ENCODE data around the gene TMEM141.

TMEM141 gene

DNA sequence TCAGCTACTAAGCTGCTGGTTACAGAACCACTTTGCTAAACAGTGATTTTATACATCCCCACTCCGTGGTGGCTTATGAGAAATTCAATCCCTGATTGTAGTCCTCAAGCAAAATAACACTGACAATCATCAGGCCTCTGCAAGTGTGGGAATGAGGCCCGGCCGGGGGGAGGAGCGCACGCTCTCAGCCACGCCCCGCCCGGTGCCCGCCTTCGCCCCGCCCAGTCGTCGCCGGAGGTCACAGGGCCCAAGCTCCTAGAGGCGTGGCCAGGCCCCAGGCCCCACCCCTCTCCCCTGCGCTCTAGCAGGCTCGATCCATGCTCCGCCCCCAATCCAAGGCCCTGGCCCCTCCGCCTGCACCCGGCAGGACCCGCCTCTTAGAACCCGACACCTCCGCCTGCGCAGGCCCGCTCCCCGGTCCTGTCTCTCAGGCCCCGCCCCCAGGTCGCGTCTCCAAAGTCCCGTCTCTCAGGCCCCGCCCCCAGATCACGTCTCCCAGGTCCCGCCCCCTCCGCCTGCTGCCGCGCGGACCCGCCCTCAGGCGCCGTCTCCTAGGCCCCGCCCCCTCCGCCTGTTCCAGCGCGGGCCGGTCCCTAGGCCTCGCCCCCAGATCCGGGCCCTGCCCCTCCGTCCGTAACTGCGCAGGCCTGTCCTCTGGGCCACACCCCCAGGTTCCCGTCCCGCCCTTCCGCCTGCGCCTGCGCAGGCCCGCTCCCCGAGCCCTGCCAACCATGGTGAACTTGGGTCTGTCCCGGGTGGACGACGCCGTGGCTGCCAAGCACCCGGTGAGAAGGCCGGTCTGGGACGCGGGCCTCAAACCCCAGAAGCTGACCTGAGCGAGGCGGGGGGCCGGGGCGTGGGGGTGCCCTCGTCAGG is at the start of gene TMEM141:
TMEM141 (plus strand) TSS at position 705 of the 876 bp plus-strand sequence; CDS start at position 732, 27 bp downstream.
- DNase-seq (ENCODE audit: low read depth in 1 of 2, low spot score in 1 of 2), result peak; percentile 99

DNA sequence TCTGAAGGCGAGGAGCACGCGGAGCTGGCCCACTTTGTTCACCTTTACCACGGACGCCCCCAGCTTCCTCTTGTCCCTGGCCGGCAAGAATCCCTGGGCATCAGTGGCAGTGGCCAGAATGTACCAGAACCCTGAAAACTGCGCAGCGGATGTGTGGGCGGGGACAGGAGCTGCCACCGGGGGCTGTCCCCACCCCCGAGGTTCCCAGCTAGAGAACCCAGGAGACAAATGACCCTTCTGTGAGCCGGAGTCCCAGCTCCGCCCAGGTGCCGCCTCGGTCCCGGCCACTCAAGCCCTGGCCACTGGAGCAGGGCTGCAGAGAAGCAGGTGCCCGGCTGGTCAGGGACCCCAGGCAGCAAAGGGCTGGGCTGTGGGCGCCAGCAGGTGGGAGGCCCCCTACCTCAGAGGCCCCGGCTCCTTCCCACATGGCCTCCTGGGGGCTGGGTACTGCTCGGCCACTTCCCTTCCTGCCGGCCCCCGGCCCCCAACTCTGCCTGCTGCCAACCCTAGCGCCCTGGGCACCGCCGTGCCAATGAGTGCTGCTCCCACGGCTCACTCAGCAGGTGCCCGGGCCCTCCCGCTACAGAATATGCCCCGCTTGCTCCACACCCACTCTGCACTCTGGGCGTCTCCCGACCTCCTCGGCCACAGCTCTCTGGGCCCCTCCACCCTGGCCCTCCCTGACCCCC is 49.1 kb upstream of the TMEM141 start:
- DNase-seq (ENCODE audit: low read depth in 1 of 2, low spot score in 1 of 2), result no peak

DNA sequence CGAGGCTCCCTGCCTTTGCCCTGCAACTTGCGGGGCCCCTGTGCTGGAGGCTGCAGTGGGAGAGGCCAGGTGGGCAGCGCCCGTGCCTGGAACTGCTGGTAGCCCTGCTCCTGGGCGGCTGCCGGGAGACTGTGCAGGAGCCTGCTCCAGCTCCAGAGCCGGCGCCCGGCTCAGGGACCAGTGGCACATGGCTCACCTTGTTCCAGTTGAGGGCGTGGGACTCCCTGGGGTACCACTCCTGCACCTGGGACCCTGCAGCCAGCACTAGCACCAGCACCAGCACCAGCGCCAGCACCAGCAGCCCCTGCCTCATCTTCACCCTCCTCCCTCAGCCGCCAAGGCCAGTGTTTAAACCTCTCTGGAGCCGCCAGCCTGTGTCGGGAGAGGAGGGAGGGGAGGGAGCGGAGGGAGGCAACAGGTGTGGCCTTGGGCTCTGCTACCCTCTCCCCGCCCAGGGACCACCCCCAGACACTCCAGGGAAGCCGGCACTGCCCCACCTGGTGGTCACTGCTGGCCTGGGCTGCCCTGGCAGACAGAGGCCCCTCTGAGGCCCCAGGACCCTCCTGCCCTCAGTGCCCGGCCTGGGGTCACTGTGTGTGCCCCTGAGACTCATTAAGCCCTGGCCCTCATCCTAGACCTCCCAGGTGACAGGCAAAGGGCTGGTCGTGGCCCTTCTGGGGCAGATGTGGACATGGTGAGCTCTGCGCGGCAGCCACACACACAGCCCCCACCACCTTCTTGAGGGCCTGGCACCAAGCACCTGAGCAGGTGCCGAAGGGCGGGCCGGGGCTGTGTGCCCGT is 48.4 kb upstream of the TMEM141 start, which contains the start of gene LCN10:
LCN10 (minus strand) TSS at position 350 of the 801 bp plus-strand sequence; CDS start at position 313, 37 bp downstream.
- no peak for DNase-seq (ENCODE audit: low read depth in 1 of 2, low spot score in 1 of 2)

DNA sequence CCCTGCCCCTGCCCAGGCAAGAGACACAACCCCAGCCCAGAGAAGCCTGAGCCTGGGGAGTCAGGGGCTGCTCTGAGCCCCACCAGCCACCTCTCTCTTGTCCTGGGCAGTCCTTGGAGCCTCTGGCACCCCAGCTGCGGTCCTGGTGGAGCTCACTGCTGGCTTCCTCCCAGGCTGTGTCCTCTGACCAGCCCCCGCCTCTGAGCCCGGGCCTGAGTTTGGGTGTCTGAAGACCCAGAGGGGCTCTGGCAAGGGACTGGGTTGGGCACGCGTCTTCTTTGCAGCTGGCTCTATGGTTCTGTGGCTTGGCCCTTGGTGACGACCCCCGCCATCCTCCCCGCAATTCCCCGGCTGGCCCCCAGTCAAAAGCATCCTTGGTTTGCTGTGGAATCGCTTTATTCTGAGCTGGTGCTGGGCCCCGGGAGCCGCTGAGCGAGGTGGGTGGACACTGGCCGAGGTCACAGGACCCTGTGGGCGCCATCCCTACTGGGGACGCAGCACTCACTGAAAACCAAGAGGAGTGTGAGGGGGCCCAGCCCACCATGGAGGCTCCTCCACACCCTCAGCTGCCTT is 47.4 kb upstream of the TMEM141 start:
- no peak for DNase-seq (ENCODE audit: low read depth in 1 of 2, low spot score in 1 of 2)

DNA sequence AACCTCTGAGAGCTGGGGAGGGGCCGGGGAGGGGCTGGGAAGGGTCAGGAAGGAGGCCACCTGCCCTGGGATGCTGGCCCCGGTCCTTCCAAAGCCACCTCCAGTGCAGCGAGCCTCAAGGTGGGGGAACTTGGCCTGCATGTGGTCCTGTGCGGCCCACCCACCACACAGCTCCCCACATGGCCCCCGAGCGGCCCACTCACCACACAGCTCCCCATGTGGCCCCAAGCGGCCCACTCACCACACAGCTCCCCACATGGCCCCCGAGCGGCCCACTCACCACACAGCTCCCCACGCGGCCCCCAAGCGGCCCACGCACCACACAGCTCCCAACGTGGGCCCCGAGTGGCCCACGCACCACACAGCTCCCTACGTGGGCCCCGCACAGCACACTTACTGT is 46.4 kb upstream of the TMEM141 start:
- no peak for DNase-seq (ENCODE audit: low read depth in 1 of 2, low spot score in 1 of 2)

DNA sequence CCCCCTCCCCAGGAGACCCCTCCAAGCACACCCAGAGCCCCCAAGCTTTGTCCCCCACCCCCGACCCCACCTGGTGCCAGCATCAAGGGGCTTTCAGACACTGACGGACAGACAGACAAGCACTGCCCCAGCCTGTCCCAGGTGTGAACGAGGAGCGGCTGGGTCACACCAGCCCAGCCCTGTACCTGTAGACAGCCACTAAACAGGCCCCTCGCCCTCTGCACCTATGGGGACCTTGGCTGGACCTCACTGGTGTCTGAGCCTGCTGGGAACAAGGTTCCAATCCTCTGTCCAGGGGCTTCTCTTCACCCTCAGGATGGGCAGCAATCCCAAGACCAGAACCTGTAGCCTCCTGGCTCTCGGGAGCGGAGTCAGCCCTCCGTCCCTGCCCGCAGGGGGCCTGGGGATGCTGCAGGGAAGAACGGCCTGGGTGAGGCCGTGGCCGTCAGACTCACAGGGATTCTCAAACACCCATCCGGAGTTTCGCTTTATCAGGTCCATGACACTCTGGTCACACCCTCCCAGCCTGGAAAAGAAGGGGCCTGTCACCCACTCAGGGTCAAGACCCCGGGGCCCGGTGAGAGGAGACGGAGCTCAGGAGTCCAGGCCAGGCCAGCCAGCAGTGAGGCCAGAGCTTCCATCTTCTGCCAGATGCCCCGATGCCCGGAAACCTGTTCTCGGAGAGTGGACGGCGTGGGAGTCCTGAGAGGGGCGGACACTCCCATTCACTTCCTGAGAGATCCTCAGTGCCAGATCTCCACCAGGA is 45.6 kb upstream of the TMEM141 start:
- DNase-seq (ENCODE audit: low read depth in 1 of 2, low spot score in 1 of 2), result no peak

DNA sequence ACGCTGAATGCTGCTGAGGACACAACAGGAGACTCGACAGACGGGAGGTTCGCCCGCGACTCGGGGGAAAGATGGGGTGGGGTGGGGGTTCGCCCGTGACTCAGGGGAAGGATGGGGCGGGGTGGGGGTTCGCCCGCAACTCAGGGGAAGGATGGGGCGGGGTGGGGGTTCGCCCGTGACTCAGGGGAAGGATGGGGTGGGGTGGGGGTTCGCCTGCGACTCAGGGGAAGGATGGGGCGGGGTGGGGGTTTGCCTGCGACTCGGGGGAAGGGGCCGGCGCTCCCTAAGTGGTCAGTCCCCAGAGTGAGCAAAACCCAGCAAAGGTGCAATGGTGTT is 45.0 kb upstream of the TMEM141 start:
- DNase-seq (ENCODE audit: low read depth in 1 of 2, low spot score in 1 of 2), result no peak

DNA sequence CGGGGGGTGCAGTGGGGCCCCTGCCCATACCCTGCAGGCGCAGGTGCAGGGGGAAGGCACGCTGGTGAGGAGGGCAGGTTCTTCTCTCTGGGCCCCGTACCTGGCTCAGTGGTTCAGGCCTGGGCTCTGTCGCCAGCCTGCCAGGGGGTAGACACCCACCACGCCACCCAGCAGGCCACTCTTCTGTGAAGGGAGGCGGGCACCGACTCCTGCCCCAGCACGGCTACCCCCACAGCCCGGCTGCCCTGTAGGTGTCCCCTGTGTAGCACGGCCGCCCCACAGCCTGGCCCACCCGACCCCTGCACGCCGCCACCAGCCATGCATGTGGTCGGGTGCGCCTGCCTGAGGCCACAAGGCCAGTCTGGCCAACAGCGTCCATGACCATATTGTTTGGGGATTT is 44.5 kb upstream of the TMEM141 start:
- DNase-seq (ENCODE audit: low read depth in 1 of 2, low spot score in 1 of 2), result no peak

DNA sequence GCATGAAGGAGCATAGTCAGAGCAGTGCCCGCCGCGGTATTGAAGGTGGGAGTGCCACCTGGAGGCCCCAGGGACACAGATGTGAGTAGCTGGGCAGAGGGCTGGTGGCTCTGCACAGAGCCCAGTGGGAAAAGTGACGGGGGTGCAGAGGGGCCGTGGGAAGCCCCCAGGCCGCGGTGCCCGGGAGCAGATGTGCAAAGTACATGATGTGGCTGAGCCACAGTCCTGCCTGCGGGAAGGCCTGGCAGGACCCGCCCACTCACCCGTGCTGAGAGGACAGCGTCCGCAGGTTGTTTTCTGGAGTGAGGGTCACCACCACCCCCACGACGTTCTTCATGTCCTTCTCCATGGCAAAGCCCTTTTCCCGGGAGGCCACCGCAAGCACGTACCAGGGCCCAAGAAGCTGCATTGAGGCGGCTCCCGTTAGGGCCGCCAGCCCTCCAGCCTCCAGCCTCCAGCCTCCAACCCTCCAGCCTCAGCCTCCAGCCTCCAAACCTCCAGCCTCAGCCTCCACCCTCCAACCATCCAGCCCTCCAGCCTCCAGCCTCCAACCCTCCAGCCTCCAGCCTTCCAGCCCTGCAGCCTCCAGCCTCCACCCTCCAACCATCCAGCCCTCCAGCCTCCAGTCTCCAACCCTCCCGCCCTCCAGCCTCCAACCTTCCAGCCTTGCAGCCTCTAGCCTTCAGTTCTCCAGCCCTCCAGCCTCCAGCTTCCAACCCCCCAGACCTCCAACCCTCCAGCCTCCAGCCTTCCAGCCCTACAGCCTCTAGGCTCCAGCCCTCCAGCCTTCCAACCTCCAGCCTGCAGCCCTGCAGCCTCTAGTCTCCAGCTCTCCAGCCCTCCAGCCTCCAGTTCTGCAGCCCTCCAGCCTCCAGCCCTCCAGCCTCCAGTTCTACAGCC is 43.7 kb upstream of the TMEM141 start:
- DNase-seq (ENCODE audit: low read depth in 1 of 2, low spot score in 1 of 2), result no peak

DNA sequence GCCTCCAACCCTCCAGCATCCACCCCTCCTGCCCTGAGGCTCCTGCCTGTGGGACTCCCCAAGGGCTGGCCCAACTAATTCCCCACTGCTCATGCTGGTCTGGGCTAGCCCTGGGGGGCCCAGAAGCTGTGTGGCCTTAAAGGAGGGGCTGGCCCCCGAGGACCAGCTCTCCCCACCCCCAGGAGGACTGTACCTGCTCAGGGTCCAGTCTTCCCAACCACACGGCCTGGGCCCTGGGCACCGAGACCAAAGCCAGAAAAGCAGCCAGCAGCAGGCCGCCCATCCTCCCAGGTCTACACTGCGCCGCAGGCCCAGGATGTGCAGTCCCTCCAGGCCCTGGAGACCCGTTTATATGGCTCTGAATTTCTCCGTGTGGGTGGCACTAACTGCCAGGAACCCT is 42.9 kb upstream of the TMEM141 start, which contains the start of gene LCN6:
LCN6 (minus strand) TSS at position 325 of the 400 bp plus-strand sequence; CDS start at position 283, 42 bp downstream.
- no peak for DNase-seq (ENCODE audit: low read depth in 1 of 2, low spot score in 1 of 2)

DNA sequence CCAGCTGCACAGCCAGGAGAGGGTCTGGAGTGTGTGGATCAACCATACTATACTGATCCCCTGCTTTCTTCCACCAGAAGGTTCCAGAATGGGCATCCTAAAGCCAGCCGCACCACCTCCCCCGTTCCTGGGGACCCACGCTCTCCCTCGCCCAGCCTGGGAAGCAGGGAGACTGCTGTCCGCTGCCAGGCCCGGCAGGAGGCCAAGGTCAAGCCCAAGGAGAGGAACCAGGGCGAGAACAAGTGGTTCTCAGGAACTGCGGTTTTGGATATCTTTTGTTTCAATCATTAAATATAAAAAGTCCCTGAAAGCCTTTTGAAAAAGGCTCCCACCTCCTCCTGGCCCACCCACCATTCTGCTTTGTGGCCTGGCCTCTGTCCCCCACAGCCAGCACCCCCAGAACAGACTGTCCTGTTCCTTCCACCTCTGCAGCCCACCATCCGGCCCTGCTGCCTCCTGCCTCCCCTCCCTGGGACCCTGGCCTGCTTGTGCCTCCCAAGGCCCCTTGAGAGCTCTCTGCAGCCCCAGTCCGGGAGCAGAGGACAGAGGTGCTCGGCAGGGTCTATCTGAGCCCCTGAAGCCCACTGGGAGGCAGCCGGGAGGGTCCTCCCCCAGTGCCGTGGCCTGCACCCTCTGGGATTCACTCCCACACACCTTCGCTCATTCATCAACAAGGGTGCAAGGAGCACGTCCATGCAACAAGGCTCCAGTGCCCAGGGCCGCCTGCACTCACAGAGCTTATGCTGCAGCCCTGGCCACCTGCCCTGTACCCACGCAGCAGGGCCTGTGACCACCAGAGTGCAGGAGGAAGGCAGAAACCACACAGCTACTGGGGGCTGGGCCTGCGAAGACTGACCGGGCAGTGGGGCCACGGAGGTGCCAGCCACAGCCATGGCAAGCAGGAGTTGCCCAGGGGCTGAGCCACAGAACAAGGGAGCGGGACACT is 42.2 kb upstream of the TMEM141 start:
- DNase-seq (ENCODE audit: low read depth in 1 of 2, low spot score in 1 of 2), result no peak

DNA sequence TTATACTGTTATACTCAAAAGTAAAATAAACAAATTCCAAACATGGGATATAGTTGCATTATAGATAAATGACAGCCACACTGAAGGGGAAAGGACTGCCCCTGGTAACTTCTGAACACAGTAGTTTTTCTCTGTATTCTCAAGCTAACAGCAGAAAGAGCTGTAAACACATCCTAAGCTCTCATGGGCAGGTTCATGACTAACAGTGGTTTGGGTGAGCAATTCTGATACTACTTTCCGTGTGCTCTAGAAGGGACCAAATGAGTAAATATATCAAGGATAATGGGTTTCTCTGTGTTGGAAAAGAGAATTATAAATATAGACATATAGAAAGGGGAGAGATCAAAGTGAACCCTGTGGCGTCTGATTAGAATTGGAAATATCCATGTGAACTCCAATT is 40.6 kb upstream of the TMEM141 start:
- no peak for DNase-seq (ENCODE audit: low read depth in 1 of 2, low spot score in 1 of 2)

DNA sequence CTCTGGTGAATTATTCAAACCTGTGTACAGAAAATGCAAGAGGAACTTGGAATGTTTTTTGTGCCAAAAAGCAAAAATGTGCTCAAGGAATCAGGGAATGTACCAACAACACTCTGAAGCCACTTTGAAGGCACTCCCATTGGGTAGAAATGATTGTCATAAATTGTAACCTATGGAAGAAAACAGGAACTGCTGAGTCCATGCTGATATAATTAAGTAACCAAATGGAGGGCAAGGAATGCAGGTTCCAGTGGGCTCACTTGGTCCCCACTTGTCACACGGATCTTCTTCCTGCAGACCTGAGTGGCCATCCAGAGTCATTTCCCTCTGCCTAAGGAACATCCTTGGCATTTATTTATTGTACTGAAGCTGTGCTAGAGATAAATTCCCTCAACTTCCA is 39.9 kb upstream of the TMEM141 start:
- DNase-seq (ENCODE audit: low read depth in 1 of 2, low spot score in 1 of 2), result no peak

DNA sequence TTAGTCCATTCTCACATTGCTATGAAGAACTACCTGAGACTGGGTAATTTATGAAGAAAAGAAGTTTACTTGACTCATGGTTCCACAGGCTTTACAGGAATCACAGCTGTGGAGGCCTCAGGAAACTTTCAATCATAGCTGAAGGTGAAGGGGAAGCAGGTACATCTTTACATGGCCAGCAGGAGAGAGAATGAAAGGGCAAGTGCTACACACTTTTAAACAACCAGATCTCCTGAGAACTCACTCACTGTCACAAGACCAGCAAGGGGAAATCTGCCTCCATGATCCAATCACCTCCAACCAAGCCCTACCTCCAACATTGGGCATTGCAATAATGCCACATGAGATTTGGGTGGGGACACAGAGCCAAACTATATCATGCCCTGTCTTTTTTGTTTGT is 39.3 kb upstream of the TMEM141 start:
- no peak for DNase-seq (ENCODE audit: low read depth in 1 of 2, low spot score in 1 of 2)

DNA sequence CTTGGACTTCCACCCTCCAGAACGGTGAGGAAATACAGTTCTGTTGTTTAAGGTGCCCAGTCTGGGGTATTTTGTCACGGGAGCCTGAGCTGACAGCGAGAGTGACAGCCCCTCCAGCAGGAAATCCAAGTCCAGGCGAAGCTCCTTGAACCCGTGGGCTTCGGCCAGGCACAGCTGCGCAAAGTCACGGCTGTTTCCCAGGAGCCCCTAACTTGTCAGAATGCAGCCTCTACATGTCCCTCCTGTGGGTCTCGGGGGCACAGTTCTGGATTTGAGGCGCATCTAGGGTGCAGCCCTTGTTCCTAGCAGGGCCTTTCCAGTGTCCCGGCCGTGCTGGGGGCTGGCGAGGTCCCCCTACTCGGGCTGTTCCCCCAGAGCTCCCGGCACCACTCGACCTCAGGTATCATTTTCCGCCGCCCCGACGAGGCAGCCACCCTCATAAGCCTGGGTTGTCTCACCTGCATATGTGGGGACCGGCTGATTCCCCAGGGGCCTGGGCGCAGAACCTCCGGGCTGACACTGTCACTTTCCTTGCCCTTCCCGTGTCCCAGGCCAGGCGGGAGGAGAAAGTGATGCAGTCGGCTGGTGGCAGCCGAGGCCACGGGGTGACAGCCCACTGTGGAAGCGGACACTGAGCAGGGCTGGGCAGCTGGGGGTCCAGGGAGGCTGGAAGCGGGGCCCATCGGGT is 37.6 kb upstream of the TMEM141 start:
- no peak for DNase-seq (ENCODE audit: low read depth in 1 of 2, low spot score in 1 of 2)

DNA sequence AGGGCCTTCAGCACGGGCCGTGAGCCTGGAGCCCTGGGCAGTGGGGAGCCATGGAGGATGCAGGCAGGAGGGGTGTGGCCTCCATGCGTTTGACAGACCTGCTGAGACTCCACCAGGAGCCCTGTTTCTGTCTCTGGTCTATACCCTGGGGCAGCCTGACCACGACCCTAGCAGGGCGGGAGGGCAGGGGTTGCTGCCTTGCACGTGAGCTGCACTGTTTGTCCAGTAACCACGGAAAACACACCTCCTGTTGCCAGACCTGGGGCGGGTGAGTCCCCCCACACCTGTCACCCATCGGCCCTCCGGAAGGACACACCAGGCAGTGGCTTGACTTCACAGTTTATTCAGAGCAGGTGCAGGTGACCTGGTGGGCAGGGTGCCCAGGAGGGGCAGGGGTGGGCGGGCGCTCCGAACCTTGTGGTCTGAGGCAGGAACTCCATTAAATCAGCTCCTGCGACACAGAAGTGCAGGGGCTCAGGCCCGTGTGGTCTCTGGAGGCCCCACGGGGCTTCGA is 37.0 kb upstream of the TMEM141 start:
- no peak for DNase-seq (ENCODE audit: low read depth in 1 of 2, low spot score in 1 of 2)

DNA sequence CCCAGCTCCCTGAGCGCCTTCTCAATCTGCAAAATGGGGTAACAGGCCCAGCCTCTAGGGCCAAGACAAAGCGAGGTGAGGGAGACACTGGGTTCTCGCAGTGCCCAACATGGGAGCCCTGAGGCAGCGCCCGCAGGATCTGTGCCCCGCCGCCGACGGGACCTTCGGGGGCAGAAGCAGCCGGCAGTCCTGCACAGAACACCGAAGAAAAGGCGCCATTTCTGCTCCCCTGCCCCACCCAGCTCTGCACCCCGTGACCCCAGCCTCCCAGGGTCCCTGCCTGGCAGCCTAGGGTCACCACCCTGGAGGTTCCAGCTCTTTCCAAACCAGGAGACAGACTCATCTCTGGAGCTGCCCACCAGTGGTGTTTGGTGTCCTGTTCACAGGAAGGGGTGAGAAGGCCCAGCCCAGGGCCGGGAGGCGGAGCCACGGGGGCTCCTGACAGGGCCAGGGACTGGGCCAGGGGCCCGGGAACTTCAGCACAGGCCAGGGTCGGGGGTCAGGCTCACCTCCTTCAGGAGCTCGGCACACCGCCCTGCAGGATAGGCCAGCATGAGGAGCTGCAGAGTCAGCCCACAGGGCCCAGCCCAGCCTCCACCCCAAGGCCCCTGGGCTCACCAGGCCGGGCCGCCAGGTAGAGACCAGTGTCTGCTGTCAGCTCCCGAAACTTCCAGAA is 36.4 kb upstream of the TMEM141 start:
- no peak for DNase-seq (ENCODE audit: low read depth in 1 of 2, low spot score in 1 of 2)
